K562 (cell line): ENCODE measurements around the gene SCN2B. TPM values are rescaled to one million over a fixed set of nuclear protein-coding genes. Genes with fewer than 3 reads are reported as not detected.
A peak's percentile ranks its signal among the peaks of the same experiment; 100 is the strongest.

Source experiments
- ATAC-seq: fragments of 200-7000 bp; cut with Tn5 transposase; 3 replicates; pipeline ENCODE4 v1.9.1; 2020; ENCODE audit warnings: moderate library complexity
- BruUV-seq: library from RNA; stranded (reverse); fragments of 400-500 nt; replicated peaks from 2 replicates; lab custom pipeline; 2021; lab: Mats Ljungman, UMichigan
- CTCF ChIA-PET: fragments of 300-600 bp; formaldehyde crosslinking; extraction: SDS; loops from one replicate; lab custom pipeline; 2021; ENCODE audit warnings: low intra/inter-chr PET ratio; lab: Yijun Ruan, JAX
- POLR2A ChIA-PET: fragments of 300-600, 350-650 bp; sonication (Branson Sonifier 250); formaldehyde crosslinking; extraction: SDS; loops from one replicate; lab custom pipeline; 2021; ENCODE audit warnings: antibody characterized with exemption, inconsistent platforms; lab: Yijun Ruan, JAX
- DNase-seq, 4 experiments: peaks; one replicate each; pipeline versions ENCODE4 v3.0.0 to v3.0.0-alpha.2; 2011 to 2018; ENCODE audit warnings: low spot score in 3 of 4, mixed read lengths in 3 of 4; ENCODE audit errors: extremely low read depth in 1 of 4
- FAIRE-seq: peaks from 2 replicates; lab custom pipeline; 2011; peaks lifted over from hg19 to GRCh38; lab: Jason Lieb, UNC
- H2AFZ ChIP-seq: 2 replicates; pipeline ENCODE4 v1.6.0; 2011; ENCODE audit warnings: low read depth, low read length, control low read depth, inconsistent platforms
- H3K27ac ChIP-seq: fragments of 200-600 bp; 3 replicates; pipeline ENCODE4 v1.8.0; 2011; ENCODE audit warnings: low read depth, mild to moderate bottlenecking, control low read depth, inconsistent platforms, low read length, moderate library complexity, mixed read lengths; ENCODE audit errors: extremely low read depth
- H3K27me3 ChIP-seq, 2 experiments: fragments of 300-600 bp in 1 of 2; 2 replicates in 1 of 2; 3 replicates in 1 of 2; pipeline versions ENCODE4 v1.6.0 to v1.8.0; 2011; ENCODE audit warnings: inconsistent platforms in 2 of 2, low read length in 2 of 2, mild to moderate bottlenecking in 1 of 2, mixed read lengths in 1 of 2, moderate library complexity in 1 of 2; ENCODE audit not compliant: control insufficient read depth in 2 of 2, insufficient read depth in 2 of 2
- H3K36me3 ChIP-seq: fragments of 300-600 bp; 3 replicates; pipeline ENCODE4 v1.8.0; 2011; ENCODE audit warnings: mild to moderate bottlenecking, low read length, inconsistent platforms; ENCODE audit not compliant: control insufficient read depth, insufficient read depth
- H3K4me1 ChIP-seq, 2 experiments: fragments of 200-600 bp in 1 of 2; replicated peaks in 1 of 2; 2 replicates in 1 of 2; 3 replicates in 1 of 2; pipeline versions ENCODE4 v1.5.1 to v1.8.0; 2011; ENCODE audit warnings: inconsistent platforms in 2 of 2, low read length in 2 of 2, mild to moderate bottlenecking in 1 of 2, mixed read lengths in 1 of 2, moderate library complexity in 1 of 2; ENCODE audit not compliant: control insufficient read depth in 2 of 2, insufficient read depth in 2 of 2
- H3K4me2 ChIP-seq: 2 replicates; pipeline ENCODE4 v1.6.1; 2011; ENCODE audit warnings: low read length, control low read depth, inconsistent platforms, mixed read lengths; ENCODE audit not compliant: insufficient read depth
- H3K4me3 ChIP-seq: fragments of 200-600 bp; sonication (generic), shearing (Covaris generic); 2 replicates; pipeline ENCODE4 v1.5.1; 2016; ENCODE audit warnings: control low read depth, inconsistent platforms
- H3K79me2 ChIP-seq: fragments of 200-600 bp; 3 replicates; pipeline ENCODE4 v1.8.0; 2011; ENCODE audit warnings: low read length, inconsistent platforms; ENCODE audit not compliant: control insufficient read depth, insufficient read depth
- H3K9ac ChIP-seq, 2 experiments: 2 replicates each; pipeline versions ENCODE4 v1.6.0 to v1.6.1; 2011; ENCODE audit warnings: low read depth in 2 of 2, low read length in 2 of 2, control low read depth in 1 of 2, inconsistent platforms in 1 of 2, mild to moderate bottlenecking in 1 of 2, mixed read lengths in 1 of 2; ENCODE audit not compliant: insufficient read depth in 1 of 2
- H3K9me1 ChIP-seq: one replicate; pipeline ENCODE4 v1.6.0; 2011; ENCODE audit warnings: inconsistent platforms, mild to moderate bottlenecking, low read length, moderate library complexity; ENCODE audit not compliant: control insufficient read depth, insufficient read depth
- H3K9me3 ChIP-seq: replicated peaks from 2 replicates; pipeline ENCODE4 v1.5.1; 2011; ENCODE audit warnings: low read depth, low read length, inconsistent platforms; ENCODE audit not compliant: control insufficient read depth, insufficient read depth
- H4K20me1 ChIP-seq: replicated peaks from 2 replicates; pipeline ENCODE4 v1.6.1; 2011; ENCODE audit warnings: low read length, inconsistent platforms, mixed read lengths; ENCODE audit not compliant: control insufficient read depth, insufficient read depth
- ARHGAP35 ChIP-seq: fragments of 450-650 bp; IDR thresholded peaks from 2 replicates; pipeline ENCODE4 v1.6.1; 2018; ENCODE audit not compliant: partially characterized antibody
- BMI1 ChIP-seq: fragments of 150-350 bp; IDR thresholded peaks from 2 replicates; pipeline ENCODE4 v1.6.1; 2014; ENCODE audit warnings: low read length
- CAMTA2 ChIP-seq: fragments of 250-450 bp; sonication (Bioruptor Pico); conservative IDR thresholded peaks from 2 replicates; pipeline ENCODE4 v1.5.1; 2022
- CBX5 ChIP-seq: IDR thresholded peaks from 2 replicates; pipeline ENCODE4 v1.6.1; 2014; ENCODE audit warnings: low read depth, borderline replicate concordance
- CEBPB ChIP-seq: fragments of 450-650 bp; IDR thresholded peaks from 2 replicates; pipeline ENCODE4 v1.6.1; 2016; ENCODE audit warnings: missing genetic modification characterization, missing compliant biosample characterization
- CEBPG ChIP-seq, 3 experiments: fragments of 200-800 bp in 1 of 3; sonication (Bioruptor generic) in 1 of 3; sonication (generic) in 1 of 3; formaldehyde crosslinking in 1 of 3; IDR thresholded peaks in 2 of 3; conservative IDR thresholded peaks in 1 of 3; 2 replicates each; pipeline versions ENCODE4 v1.6.1 to v1.8.0; 2016 to 2022; ENCODE audit warnings: missing compliant biosample characterization in 2 of 3, missing genetic modification characterization in 2 of 3, mild to moderate bottlenecking in 1 of 3, missing genetic modification reagents in 1 of 3
- IFI16 ChIP-seq: fragments of 250-450 bp; sonication (Bioruptor Pico); IDR thresholded peaks from 2 replicates; pipeline ENCODE4 v2.1.2; 2022; ENCODE audit warnings: mild to moderate bottlenecking, inconsistent platforms
- RCOR1 ChIP-seq, 2 experiments: IDR thresholded peaks; 2 replicates each; pipeline ENCODE4 v1.6.1; 2012; ENCODE audit warnings: low read depth in 2 of 2, low read length in 2 of 2, borderline replicate concordance in 1 of 2, improper control_type of control experiment in 1 of 2
- SMAD2 ChIP-seq: fragments of 150-350 bp; IDR thresholded peaks from 2 replicates; pipeline ENCODE4 v1.6.1; 2014; ENCODE audit warnings: low read depth, mild to moderate bottlenecking, low read length
- SPI1 ChIP-seq: IDR thresholded peaks from 2 replicates; pipeline ENCODE4 v1.6.1; 2011; ENCODE audit warnings: low read depth, low read length, control low read depth, borderline replicate concordance
- ZNF253 ChIP-seq: fragments of 250-450 bp; sonication (Bioruptor Pico); conservative IDR thresholded peaks from 2 replicates; pipeline ENCODE4 v1.6.1; 2021; ENCODE audit warnings: mild to moderate bottlenecking
- ZNF586 ChIP-seq: fragments of 450-650 bp; formaldehyde crosslinking; conservative IDR thresholded peaks from 2 replicates; pipeline ENCODE4 v1.4.0; 2020; ENCODE audit warnings: mild to moderate bottlenecking, moderate library complexity
- WGBS: fragments of 100-300 bp; shearing (Covaris generic); methylation state at CpG from one replicate; pipeline ENCODE4 v1.1.6; 2016; ENCODE audit warnings: low coverage, mixed read lengths; ENCODE audit not compliant: insufficient coverage; ENCODE audit errors: missing lambda C conversion rate; 5-methylcytosine and 5-hydroxymethylcytosine counted together
- in situ Hi-C: fragments of 300-500 bp; cut with MboI; formaldehyde crosslinking; loops from 4 replicates; pipeline ENCODE4 v1.15.0; 2018; ENCODE audit warnings: inconsistent platforms, mixed read lengths
- intact Hi-C: fragments of 100-400 bp; cut with micrococcal nuclease; formaldehyde crosslinking; loops from 2 replicates; pipeline ENCODE4 v1.14.2; 2022
- polyA plus RNA-seq, 8 experiments: library from polyadenylated mRNA; depleted of rRNA in 4 of 8; stranded (reverse) in 5 of 8; unstranded in 3 of 8; fragments of >200 nt; fragmentation: Nextera tagmentation in 2 of 8; fragmentation: Illumina TruSeq in 1 of 8; extraction: Ambion mirVana in 2 of 8; extraction: Trizol in 1 of 8; gene quantifications; 2 replicates each; pipeline versions ENCODE4 v1.2.1 to v1.2.3, GENCODE V29; 2011 to 2014; ENCODE audit warnings: inconsistent platforms in 1 of 8, missing spikeins in 1 of 8
- total RNA-seq, 7 experiments: library from RNA; depleted of rRNA in 6 of 7; stranded (reverse); fragments of >200 nt in 6 of 7; fragmentation: Illumina TruSeq in 2 of 7; extraction: Trizol in 2 of 7; gene quantifications; 2 replicates each; pipeline versions ENCODE4 v1.2.1 to v1.2.3, GENCODE V29; 2011 to 2021; ENCODE audit warnings: low replicate concordance in 1 of 7
- TF ChIP-seq, protein P1 (sequence below): fragments of 200-600 bp; sonication (generic); IDR thresholded peaks from one replicate; pipeline ENCODE4 v1.6.1; 2012; ENCODE audit warnings: mild to moderate bottlenecking, low read depth, low read length, inconsistent platforms

Gene SCN2B
- total and polyA plus RNA-seq, 9 of the 15 experiments (the other 6 are each of a cell fraction or from before 2014, with no cell fraction given) = not detected

- no peak overlapping the region for H3K27ac ChIP-seq
- no peaks in the 10 kb centered on the region for H3K9me1 ChIP-seq
- in situ Hi-C loops = no loop called here
- H4K20me1 ChIP-seq = no peaks in the 10 kb centered on the region; the same call in 1 of the 2 replicates
- ATAC-seq (no peak), FAIRE-seq (no peak), DNase-seq (peak in 1 of 4 experiments; percentile 17)
- 3% methylated on average over 6 of the region's 6 CpGs for WGBS
- no peak overlapping the region for H2AFZ ChIP-seq
- no peak overlapping the region for H3K4me3 ChIP-seq
- BruUV-seq = no TSS peak
- ChIA-PET CTCF (no interaction called here), POLR2A (no interaction called here)
- no peak overlapping the region for H3K9ac ChIP-seq
- H3K27me3 ChIP-seq = peaks cover 21 to 53% of the 10 kb centered on the region in 2 experiments
- no peaks in the 10 kb centered on the region for H3K79me2 ChIP-seq
- intact Hi-C loops = no loop called here
- H3K4me1 ChIP-seq = peaks cover 0 to 11% of the 10 kb centered on the region in 2 experiments; a peak in 3 of 5 replicates
- H3K9me3 ChIP-seq = no peaks in the 10 kb centered on the region
- H3K4me2 ChIP-seq = no peak overlapping the region
- H3K36me3 ChIP-seq = no peaks in the 10 kb centered on the region
- no peak for TF ChIP-seq CAMTA2 (CRISPR knock-in tag)
- no peak for TF ChIP-seq ZNF586 (CRISPR knock-in tag)
- no peak for TF ChIP-seq CBX5
- no peak for TF ChIP-seq IFI16
- no peak for TF ChIP-seq RCOR1 (IDR thresholded peaks at IDR 0.05; ENCODE audit: borderline replicate concordance in 1 of 2, low read depth in 2 of 2, low read length in 2 of 2)
- TF ChIP-seq SPI1 = peak; percentile 78; the same call in 1 of the 2 replicates
- no peak for TF ChIP-seq ZNF253 (CRISPR knock-in tag)
- TF ChIP-seq ARHGAP35 = no peak
- TF ChIP-seq, protein P1, sequence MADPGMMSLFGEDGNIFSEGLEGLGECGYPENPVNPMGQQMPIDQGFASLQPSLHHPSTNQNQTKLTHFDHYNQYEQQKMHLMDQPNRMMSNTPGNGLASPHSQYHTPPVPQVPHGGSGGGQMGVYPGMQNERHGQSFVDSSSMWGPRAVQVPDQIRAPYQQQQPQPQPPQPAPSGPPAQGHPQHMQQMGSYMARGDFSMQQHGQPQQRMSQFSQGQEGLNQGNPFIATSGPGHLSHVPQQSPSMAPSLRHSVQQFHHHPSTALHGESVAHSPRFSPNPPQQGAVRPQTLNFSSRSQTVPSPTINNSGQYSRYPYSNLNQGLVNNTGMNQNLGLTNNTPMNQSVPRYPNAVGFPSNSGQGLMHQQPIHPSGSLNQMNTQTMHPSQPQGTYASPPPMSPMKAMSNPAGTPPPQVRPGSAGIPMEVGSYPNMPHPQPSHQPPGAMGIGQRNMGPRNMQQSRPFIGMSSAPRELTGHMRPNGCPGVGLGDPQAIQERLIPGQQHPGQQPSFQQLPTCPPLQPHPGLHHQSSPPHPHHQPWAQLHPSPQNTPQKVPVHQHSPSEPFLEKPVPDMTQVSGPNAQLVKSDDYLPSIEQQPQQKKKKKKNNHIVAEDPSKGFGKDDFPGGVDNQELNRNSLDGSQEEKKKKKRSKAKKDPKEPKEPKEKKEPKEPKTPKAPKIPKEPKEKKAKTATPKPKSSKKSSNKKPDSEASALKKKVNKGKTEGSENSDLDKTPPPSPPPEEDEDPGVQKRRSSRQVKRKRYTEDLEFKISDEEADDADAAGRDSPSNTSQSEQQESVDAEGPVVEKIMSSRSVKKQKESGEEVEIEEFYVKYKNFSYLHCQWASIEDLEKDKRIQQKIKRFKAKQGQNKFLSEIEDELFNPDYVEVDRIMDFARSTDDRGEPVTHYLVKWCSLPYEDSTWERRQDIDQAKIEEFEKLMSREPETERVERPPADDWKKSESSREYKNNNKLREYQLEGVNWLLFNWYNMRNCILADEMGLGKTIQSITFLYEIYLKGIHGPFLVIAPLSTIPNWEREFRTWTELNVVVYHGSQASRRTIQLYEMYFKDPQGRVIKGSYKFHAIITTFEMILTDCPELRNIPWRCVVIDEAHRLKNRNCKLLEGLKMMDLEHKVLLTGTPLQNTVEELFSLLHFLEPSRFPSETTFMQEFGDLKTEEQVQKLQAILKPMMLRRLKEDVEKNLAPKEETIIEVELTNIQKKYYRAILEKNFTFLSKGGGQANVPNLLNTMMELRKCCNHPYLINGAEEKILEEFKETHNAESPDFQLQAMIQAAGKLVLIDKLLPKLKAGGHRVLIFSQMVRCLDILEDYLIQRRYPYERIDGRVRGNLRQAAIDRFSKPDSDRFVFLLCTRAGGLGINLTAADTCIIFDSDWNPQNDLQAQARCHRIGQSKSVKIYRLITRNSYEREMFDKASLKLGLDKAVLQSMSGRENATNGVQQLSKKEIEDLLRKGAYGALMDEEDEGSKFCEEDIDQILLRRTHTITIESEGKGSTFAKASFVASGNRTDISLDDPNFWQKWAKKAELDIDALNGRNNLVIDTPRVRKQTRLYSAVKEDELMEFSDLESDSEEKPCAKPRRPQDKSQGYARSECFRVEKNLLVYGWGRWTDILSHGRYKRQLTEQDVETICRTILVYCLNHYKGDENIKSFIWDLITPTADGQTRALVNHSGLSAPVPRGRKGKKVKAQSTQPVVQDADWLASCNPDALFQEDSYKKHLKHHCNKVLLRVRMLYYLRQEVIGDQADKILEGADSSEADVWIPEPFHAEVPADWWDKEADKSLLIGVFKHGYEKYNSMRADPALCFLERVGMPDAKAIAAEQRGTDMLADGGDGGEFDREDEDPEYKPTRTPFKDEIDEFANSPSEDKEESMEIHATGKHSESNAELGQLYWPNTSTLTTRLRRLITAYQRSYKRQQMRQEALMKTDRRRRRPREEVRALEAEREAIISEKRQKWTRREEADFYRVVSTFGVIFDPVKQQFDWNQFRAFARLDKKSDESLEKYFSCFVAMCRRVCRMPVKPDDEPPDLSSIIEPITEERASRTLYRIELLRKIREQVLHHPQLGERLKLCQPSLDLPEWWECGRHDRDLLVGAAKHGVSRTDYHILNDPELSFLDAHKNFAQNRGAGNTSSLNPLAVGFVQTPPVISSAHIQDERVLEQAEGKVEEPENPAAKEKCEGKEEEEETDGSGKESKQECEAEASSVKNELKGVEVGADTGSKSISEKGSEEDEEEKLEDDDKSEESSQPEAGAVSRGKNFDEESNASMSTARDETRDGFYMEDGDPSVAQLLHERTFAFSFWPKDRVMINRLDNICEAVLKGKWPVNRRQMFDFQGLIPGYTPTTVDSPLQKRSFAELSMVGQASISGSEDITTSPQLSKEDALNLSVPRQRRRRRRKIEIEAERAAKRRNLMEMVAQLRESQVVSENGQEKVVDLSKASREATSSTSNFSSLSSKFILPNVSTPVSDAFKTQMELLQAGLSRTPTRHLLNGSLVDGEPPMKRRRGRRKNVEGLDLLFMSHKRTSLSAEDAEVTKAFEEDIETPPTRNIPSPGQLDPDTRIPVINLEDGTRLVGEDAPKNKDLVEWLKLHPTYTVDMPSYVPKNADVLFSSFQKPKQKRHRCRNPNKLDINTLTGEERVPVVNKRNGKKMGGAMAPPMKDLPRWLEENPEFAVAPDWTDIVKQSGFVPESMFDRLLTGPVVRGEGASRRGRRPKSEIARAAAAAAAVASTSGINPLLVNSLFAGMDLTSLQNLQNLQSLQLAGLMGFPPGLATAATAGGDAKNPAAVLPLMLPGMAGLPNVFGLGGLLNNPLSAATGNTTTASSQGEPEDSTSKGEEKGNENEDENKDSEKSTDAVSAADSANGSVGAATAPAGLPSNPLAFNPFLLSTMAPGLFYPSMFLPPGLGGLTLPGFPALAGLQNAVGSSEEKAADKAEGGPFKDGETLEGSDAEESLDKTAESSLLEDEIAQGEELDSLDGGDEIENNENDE = no peak
- TF ChIP-seq BMI1 = no peak
- TF ChIP-seq SMAD2 = no peak
- TF ChIP-seq CEBPB (tag) = peak; percentile 92
- no peak for TF ChIP-seq CEBPG (CRISPR knock-in tag; IDR thresholded peaks at IDR 0.05)
- TF ChIP-seq CEBPG (tag; conservative IDR thresholded peaks at IDR 0.05 in 1 of 2, IDR thresholded peaks at IDR 0.05 in 1 of 2) = peak in 1 of 2 experiments; percentile 58; a peak in 3 of 4 replicates
Observed at GRCh38 chr11:118142809-118143208, 33.6 kb downstream of the SCN2B start.
